ENCODE measurements around the gene HIVEP3.

GRCh38 chr1:41483001-41483850 is 435.5 kb downstream of the HIVEP3 start:
- no peak for TF ChIP-seq CTCF (IDR thresholded peaks at IDR 0.05; ENCODE audit: low read length)
- TF ChIP-seq EZH2 (IDR thresholded peaks at IDR 0.05; ENCODE audit: borderline replicate concordance, low read length): no peak

Measured in OCI-LY1 (cell line).